HepG2 (cell line): Measurements from ENCODE around the gene KIF26B. TPM values are rescaled to one million over a fixed set of nuclear protein-coding genes. Genes with fewer than 3 reads are reported as not detected.

Experiments
- FLYWCH1 ChIP-seq: sonication (generic); formaldehyde crosslinking; IDR thresholded peaks from 2 replicates; pipeline ENCODE4 v1.8.1; 2023; ENCODE audit warnings: mild to moderate bottlenecking, missing genetic modification reagents
- FOXM1 ChIP-seq: sonication (generic); formaldehyde crosslinking; IDR thresholded peaks from 2 replicates; pipeline ENCODE4 v1.5.0; 2020; ENCODE audit warnings: missing genetic modification reagents
- HDAC1 ChIP-seq: sonication (generic); formaldehyde crosslinking; IDR thresholded peaks from 2 replicates; pipeline ENCODE4 v1.5.1; 2020; ENCODE audit warnings: mild to moderate bottlenecking, missing genetic modification reagents
- HNF4A ChIP-seq: sonication (generic); formaldehyde crosslinking; IDR thresholded peaks from 2 replicates; pipeline ENCODE4 v1.4.0; 2020; ENCODE audit warnings: missing genetic modification reagents
- IKZF5 ChIP-seq: IDR thresholded peaks from 2 replicates; pipeline ENCODE4 v1.6.1; 2018; ENCODE audit warnings: missing genetic modification reagents, mild to moderate bottlenecking, missing compliant biosample characterization
- KLF16 ChIP-seq, 2 experiments: sonication (generic) in 1 of 2; formaldehyde crosslinking in 1 of 2; IDR thresholded peaks; 2 replicates each; pipeline versions ENCODE4 v1.6.1 to v1.8.0; 2016 to 2023; ENCODE audit warnings: missing genetic modification reagents in 2 of 2, missing compliant biosample characterization in 1 of 2
- NR1H2 ChIP-seq: sonication (generic); formaldehyde crosslinking; IDR thresholded peaks from 2 replicates; pipeline ENCODE4 v1.8.1; 2022; ENCODE audit warnings: low read depth, missing genetic modification reagents, borderline replicate concordance
- NR2C2 ChIP-seq: sonication (generic); formaldehyde crosslinking; IDR thresholded peaks from 2 replicates; pipeline ENCODE4 v1.4.0; 2020; ENCODE audit warnings: missing genetic modification reagents, mild to moderate bottlenecking, moderate library complexity, borderline replicate concordance
- PITX1 ChIP-seq: sonication (generic); formaldehyde crosslinking; IDR thresholded peaks from 2 replicates; pipeline ENCODE4 v1.5.1; 2020; ENCODE audit warnings: mild to moderate bottlenecking, missing genetic modification reagents
- REPIN1 ChIP-seq: sonication (generic); formaldehyde crosslinking; IDR thresholded peaks from 2 replicates; pipeline ENCODE4 v1.8.0; 2022; ENCODE audit warnings: missing genetic modification reagents, low read depth, mild to moderate bottlenecking, borderline replicate concordance
- SMAD9 ChIP-seq: sonication (generic); formaldehyde crosslinking; IDR thresholded peaks from 2 replicates; pipeline ENCODE4 v1.5.1; 2020; ENCODE audit warnings: mild to moderate bottlenecking, missing genetic modification reagents
- STAT5B ChIP-seq: sonication (generic); formaldehyde crosslinking; IDR thresholded peaks from 2 replicates; pipeline ENCODE4 v1.4.0; 2020; ENCODE audit warnings: missing genetic modification reagents
- TFDP2 ChIP-seq: sonication (generic); formaldehyde crosslinking; IDR thresholded peaks from 2 replicates; pipeline ENCODE4 v1.4.0; 2020; ENCODE audit warnings: missing genetic modification reagents
- ZBTB8A ChIP-seq: sonication (generic); formaldehyde crosslinking; IDR thresholded peaks from 2 replicates; pipeline ENCODE4 v1.4.0; 2020; ENCODE audit warnings: mild to moderate bottlenecking, low read depth, missing genetic modification reagents, borderline replicate concordance
- ZC3H4 ChIP-seq: sonication (generic); formaldehyde crosslinking; IDR thresholded peaks from 2 replicates; pipeline ENCODE4 v1.4.0; 2020; ENCODE audit warnings: missing genetic modification reagents, borderline replicate concordance
- ZFP36L2 ChIP-seq: sonication (generic); formaldehyde crosslinking; IDR thresholded peaks from 2 replicates; pipeline ENCODE4 v1.4.0; 2020; ENCODE audit warnings: missing genetic modification reagents
- ZFP90 ChIP-seq: sonication (generic); formaldehyde crosslinking; IDR thresholded peaks from 2 replicates; pipeline ENCODE4 v1.8.0; 2022; ENCODE audit warnings: missing genetic modification reagents, mild to moderate bottlenecking, inconsistent platforms, borderline replicate concordance
- ZNF101 ChIP-seq: sonication (generic); formaldehyde crosslinking; IDR thresholded peaks from 2 replicates; pipeline ENCODE4 v1.4.0; 2020; ENCODE audit warnings: mild to moderate bottlenecking, low read depth, missing genetic modification reagents, borderline replicate concordance
- ZNF138 ChIP-seq: sonication (generic); formaldehyde crosslinking; IDR thresholded peaks from 2 replicates; pipeline ENCODE4 v1.5.0; 2020; ENCODE audit warnings: mild to moderate bottlenecking, low read depth, missing genetic modification reagents
- ZNF614 ChIP-seq: IDR thresholded peaks from 2 replicates; pipeline ENCODE4 v1.6.1; 2018; ENCODE audit warnings: missing biosample characterization, missing genetic modification reagents, inconsistent platforms, borderline replicate concordance
- ZNF775 ChIP-seq: sonication (generic); formaldehyde crosslinking; IDR thresholded peaks from 2 replicates; pipeline ENCODE4 v1.4.0; 2020; ENCODE audit warnings: missing genetic modification reagents, mild to moderate bottlenecking, moderate library complexity, borderline replicate concordance
- polyA plus RNA-seq, 8 experiments: library from polyadenylated mRNA; depleted of rRNA in 3 of 8; stranded (reverse) in 7 of 8; unstranded in 1 of 8; fragments of >200 nt; fragmentation: Illumina TruSeq in 4 of 8; extraction: Trizol in 4 of 8; gene quantifications; 2 replicates each; pipeline versions ENCODE4 v1.2.1 to v1.2.3, GENCODE V29; 2011 to 2016; ENCODE audit warnings: low read depth in 4 of 8, missing spikeins in 1 of 8, mixed read lengths in 1 of 8; ENCODE audit not compliant: insufficient read depth in 1 of 8
- total RNA-seq, 5 experiments: library from RNA; depleted of rRNA; stranded (reverse); fragments of >200 nt; fragmentation: Illumina TruSeq; extraction: Trizol; gene quantifications; 2 replicates each; pipeline ENCODE4 v1.2.3, GENCODE V29; 2016; ENCODE audit warnings: low read depth in 1 of 5
- TF ChIP-seq, protein P1 (sequence below): sonication (generic); formaldehyde crosslinking; IDR thresholded peaks from 2 replicates; pipeline ENCODE4 v1.4.0; 2020; ENCODE audit warnings: missing genetic modification reagents, borderline replicate concordance

The KIF26B gene
- total and polyA plus RNA-seq, 2 of the 13 experiments (the other 11 are each of a cell fraction or from before 2014, with no cell fraction given), result 0.08 to 0.09 TPM

- TF ChIP-seq IKZF5 (CRISPR knock-in tag) (0 out of 2 replicates have a peak, but pooled peaks have one; percentile 53), NR2C2 (no peak), HNF4A (CRISPR knock-in tag) (peak; percentile 77), STAT5B (CRISPR knock-in tag) (no peak), REPIN1 (CRISPR knock-in tag) (peak; percentile 49; the same call in 1 of the 2 replicates), ZNF101 (no peak), FLYWCH1 (CRISPR knock-in tag) (no peak), FOXM1 (CRISPR knock-in tag) (no peak), ZNF138 (CRISPR knock-in tag) (no peak), HDAC1 (CRISPR knock-in tag) (peak; percentile 89), PITX1 (CRISPR knock-in tag) (peak; percentile 80), ZFP90 (CRISPR knock-in tag) (0 out of 2 replicates have a peak, but pooled peaks have one; percentile 52), ZNF775 (no peak), KLF16 (CRISPR knock-in tag; IDR thresholded peaks at IDR 0.05) (peak in 1 of 2 experiments; percentile 51; a peak in 1 of 4 replicates), ZNF614 (no peak), SMAD9 (no peak), ZFP36L2 (CRISPR knock-in tag) (no peak), ZC3H4 (CRISPR knock-in tag) (no peak), NR1H2 (CRISPR knock-in tag) (no peak), ZBTB8A (CRISPR knock-in tag) (no peak), TFDP2 (CRISPR knock-in tag) (no peak)
- TF ChIP-seq, protein P1, sequence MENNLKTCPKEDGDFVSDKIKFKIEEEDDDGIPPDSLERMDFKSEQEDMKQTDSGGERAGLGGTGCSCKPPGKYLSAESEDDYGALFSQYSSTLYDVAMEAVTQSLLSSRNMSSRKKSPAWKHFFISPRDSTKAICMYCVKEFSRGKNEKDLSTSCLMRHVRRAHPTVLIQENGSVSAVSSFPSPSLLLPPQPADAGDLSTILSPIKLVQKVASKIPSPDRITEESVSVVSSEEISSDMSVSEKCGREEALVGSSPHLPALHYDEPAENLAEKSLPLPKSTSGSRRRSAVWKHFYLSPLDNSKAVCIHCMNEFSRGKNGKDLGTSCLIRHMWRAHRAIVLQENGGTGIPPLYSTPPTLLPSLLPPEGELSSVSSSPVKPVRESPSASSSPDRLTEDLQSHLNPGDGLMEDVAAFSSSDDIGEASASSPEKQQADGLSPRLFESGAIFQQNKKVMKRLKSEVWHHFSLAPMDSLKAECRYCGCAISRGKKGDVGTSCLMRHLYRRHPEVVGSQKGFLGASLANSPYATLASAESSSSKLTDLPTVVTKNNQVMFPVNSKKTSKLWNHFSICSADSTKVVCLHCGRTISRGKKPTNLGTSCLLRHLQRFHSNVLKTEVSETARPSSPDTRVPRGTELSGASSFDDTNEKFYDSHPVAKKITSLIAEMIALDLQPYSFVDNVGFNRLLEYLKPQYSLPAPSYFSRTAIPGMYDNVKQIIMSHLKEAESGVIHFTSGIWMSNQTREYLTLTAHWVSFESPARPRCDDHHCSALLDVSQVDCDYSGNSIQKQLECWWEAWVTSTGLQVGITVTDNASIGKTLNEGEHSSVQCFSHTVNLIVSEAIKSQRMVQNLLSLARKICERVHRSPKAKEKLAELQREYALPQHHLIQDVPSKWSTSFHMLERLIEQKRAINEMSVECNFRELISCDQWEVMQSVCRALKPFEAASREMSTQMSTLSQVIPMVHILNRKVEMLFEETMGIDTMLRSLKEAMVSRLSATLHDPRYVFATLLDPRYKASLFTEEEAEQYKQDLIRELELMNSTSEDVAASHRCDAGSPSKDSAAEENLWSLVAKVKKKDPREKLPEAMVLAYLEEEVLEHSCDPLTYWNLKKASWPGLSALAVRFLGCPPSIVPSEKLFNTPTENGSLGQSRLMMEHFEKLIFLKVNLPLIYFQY (CRISPR knock-in tag), result peak; percentile 76; the same call in 1 of the 2 replicates
Observed at GRCh38 chr1:245258271-245258920, 103.6 kb downstream of the KIF26B start (continued).
